OCI-LY1 (cell line): ENCODE results near the gene FADS2.

Experiments used
- EZH2 ChIP-seq: fragments of 200-600 bp; sonication (generic), shearing (Covaris generic); IDR thresholded peaks from 2 replicates; pipeline ENCODE4 v1.8.0; 2017; ENCODE audit warnings: borderline replicate concordance, mixed run types, mild to moderate bottlenecking, antibody characterized with exemption, low read length, moderate library complexity, mixed read lengths
- TF ChIP-seq, protein P1 (sequence below): fragments of 200-600 bp; sonication (generic), shearing (Covaris generic); IDR thresholded peaks from 2 replicates; pipeline ENCODE4 v1.5.1; 2017; ENCODE audit warnings: mild to moderate bottlenecking, antibody characterized with exemption, low read length, moderate library complexity, mixed read lengths

DNA sequence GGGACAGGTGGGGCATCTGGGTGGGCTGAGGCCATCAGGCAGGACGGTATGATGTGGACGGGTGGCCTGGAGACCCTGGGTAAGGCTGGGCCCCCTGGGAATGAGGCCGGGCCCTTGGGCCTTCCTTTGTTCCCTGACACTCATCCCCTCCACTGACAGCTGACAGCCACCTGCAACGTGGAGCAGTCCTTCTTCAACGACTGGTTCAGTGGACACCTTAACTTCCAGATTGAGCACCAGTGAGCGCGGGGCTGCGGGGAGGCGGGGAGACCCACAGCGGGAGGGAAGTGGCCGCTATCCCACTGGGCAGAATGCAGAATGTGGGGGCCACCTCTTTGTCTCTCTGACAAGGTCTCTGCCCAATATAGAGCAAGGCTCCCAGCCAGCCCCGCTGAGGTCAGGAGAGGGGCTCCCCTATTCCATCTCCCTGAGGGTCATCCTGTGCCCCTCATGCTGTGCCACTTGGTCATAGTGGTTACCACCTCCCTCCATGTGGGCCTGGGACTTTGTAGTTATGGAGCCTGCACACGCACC lies 35.5 kb downstream of the FADS2 start:
- TF ChIP-seq, protein P1, sequence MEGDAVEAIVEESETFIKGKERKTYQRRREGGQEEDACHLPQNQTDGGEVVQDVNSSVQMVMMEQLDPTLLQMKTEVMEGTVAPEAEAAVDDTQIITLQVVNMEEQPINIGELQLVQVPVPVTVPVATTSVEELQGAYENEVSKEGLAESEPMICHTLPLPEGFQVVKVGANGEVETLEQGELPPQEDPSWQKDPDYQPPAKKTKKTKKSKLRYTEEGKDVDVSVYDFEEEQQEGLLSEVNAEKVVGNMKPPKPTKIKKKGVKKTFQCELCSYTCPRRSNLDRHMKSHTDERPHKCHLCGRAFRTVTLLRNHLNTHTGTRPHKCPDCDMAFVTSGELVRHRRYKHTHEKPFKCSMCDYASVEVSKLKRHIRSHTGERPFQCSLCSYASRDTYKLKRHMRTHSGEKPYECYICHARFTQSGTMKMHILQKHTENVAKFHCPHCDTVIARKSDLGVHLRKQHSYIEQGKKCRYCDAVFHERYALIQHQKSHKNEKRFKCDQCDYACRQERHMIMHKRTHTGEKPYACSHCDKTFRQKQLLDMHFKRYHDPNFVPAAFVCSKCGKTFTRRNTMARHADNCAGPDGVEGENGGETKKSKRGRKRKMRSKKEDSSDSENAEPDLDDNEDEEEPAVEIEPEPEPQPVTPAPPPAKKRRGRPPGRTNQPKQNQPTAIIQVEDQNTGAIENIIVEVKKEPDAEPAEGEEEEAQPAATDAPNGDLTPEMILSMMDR = no peak
- no peak for TF ChIP-seq EZH2
